ENCODE data around the gene RFX3. TPM values are rescaled to one million over a fixed set of nuclear protein-coding genes. Genes with fewer than 3 reads are reported as not detected.

RFX3 gene
- total RNA-seq, 1 donor from 2014 or later, result 12.1 TPM

DNA sequence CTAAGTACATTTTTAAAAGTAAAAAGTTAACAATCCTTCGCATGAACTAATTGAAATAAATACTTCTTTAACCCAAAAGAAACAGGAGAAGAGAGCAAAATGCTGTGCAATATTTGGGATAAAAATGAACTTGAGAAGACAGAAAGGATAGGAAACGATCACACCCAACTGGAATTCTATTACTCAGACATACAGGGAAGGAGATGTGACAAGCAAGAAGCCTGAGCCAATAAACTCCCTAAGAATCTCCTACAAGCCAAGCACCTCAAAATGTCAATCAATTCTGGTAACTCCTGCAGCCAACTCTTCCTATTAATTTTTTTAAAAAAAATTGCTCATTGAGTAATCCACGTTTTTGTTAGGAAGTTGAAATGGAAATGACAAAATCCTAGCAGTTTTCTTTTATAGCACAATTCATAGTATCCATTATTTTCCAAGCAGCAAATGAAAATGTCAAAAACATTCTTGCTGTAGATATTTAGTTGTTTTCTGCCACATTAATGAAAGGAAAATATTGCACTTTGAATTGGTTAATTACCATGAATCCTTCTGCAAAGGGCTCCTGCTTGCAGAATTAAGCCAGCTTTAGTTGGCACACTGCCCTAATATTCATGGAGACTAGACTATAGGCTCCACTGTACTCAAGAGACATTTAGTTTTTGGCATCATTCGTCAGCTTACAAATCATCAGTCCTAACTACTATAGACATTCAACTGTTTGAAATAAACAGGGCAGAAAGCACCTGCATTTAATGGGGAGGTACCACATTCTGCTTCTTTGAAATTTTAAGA, 89.0 kb downstream of the RFX3 start:
- peaks cover 3% of the 10 kb centered on the region for H4K20me1 ChIP-seq (ENCODE audit: insufficient read depth, low read length)
- DNase-seq (ENCODE audit: low read depth) (peak; percentile 30), FAIRE-seq (peak; percentile 71)
- no peak overlapping the region for H3K4me3 Mint-ChIP-seq (ENCODE audit: unreplicated experiment)
- no peak overlapping the region for H3K9ac ChIP-seq (ENCODE audit: low read length)
- no peaks in the 10 kb centered on the region for H3K36me3 ChIP-seq (ENCODE audit: insufficient read depth, low read length)
- no peaks in the 10 kb centered on the region for H3K9me3 Mint-ChIP-seq (ENCODE audit: unreplicated experiment)
- no peaks in the 10 kb centered on the region for H3K27me3 Mint-ChIP-seq (ENCODE audit: low read depth, unreplicated experiment)
- H2AFZ ChIP-seq (ENCODE audit: low read depth, low read length), result no peak overlapping the region
- H3K36me3 Mint-ChIP-seq (ENCODE audit: low read depth, unreplicated experiment), result no peaks in the 10 kb centered on the region
- no peaks in the 10 kb centered on the region for H3K79me2 ChIP-seq (ENCODE audit: insufficient read depth, low read length)
- H3K4me1 ChIP-seq (ENCODE audit: insufficient read depth, low read length), result no peaks in the 10 kb centered on the region
- H3K4me1 Mint-ChIP-seq (ENCODE audit: low read depth, unreplicated experiment), result peaks cover 16% of the 10 kb centered on the region
- no peak overlapping the region for H3K4me3 ChIP-seq (ENCODE audit: insufficient read depth, low read depth, low read length)
- H3K4me2 ChIP-seq (ENCODE audit: low read length), result no peak overlapping the region
- peak overlapping the region; percentile 87 for H3K27ac Mint-ChIP-seq (ENCODE audit: unreplicated experiment)
- H3K9me3 ChIP-seq (ENCODE audit: insufficient read depth, low read depth, low read length), result no peaks in the 10 kb centered on the region
- TF ChIP-seq, protein P1, sequence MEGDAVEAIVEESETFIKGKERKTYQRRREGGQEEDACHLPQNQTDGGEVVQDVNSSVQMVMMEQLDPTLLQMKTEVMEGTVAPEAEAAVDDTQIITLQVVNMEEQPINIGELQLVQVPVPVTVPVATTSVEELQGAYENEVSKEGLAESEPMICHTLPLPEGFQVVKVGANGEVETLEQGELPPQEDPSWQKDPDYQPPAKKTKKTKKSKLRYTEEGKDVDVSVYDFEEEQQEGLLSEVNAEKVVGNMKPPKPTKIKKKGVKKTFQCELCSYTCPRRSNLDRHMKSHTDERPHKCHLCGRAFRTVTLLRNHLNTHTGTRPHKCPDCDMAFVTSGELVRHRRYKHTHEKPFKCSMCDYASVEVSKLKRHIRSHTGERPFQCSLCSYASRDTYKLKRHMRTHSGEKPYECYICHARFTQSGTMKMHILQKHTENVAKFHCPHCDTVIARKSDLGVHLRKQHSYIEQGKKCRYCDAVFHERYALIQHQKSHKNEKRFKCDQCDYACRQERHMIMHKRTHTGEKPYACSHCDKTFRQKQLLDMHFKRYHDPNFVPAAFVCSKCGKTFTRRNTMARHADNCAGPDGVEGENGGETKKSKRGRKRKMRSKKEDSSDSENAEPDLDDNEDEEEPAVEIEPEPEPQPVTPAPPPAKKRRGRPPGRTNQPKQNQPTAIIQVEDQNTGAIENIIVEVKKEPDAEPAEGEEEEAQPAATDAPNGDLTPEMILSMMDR (IDR thresholded peaks at IDR 0.05; ENCODE audit: insufficient read depth, low read depth, low read length), result no peak
- no peak for TF ChIP-seq EZH2 (IDR thresholded peaks at IDR 0.05; ENCODE audit: insufficient read depth, low read length)
- no peaks in the 10 kb centered on the region for H3K27me3 ChIP-seq (ENCODE audit: insufficient read depth, low read length)
- H3K27ac ChIP-seq (ENCODE audit: low read depth, low read length), result no peak overlapping the region

DNA sequence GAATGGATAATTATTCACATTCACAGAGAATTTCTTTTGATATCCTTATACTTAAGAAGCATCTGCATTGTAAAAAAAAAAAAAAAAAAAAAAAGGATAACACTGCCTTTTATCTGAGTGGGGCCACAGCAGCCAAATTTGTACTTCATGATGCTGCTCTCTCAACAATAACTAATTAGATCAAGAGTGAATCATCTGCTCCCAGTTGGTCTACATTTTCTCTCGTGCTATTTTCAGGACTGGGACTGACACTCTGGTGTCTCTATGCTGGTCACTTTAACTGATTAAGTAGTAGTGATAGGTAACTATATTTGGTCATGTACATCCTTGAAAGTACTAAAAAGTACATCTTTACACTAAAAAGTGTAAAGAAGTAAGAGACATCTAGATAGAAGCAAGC, 90.1 kb downstream of the RFX3 start:
- Mint-ChIP-seq H3K36me3 (ENCODE audit: low read depth, unreplicated experiment) (no peaks in the 10 kb centered on the region), H3K4me1 (ENCODE audit: low read depth, unreplicated experiment) (peaks cover 16% of the 10 kb centered on the region), H3K27ac (ENCODE audit: unreplicated experiment) (peak overlapping the region; percentile 87), H3K4me3 (ENCODE audit: unreplicated experiment) (no peak overlapping the region), H3K9me3 (ENCODE audit: unreplicated experiment) (no peaks in the 10 kb centered on the region), H3K27me3 (ENCODE audit: low read depth, unreplicated experiment) (no peaks in the 10 kb centered on the region)
- no peak overlapping the region for H3K4me3 ChIP-seq (ENCODE audit: insufficient read depth, low read depth, low read length)
- no peaks in the 10 kb centered on the region for H3K9me3 ChIP-seq (ENCODE audit: insufficient read depth, low read depth, low read length)
- no peaks in the 10 kb centered on the region for H3K79me2 ChIP-seq (ENCODE audit: insufficient read depth, low read length)
- no peaks in the 10 kb centered on the region for H3K36me3 ChIP-seq (ENCODE audit: insufficient read depth, low read length)
- H3K4me1 ChIP-seq (ENCODE audit: insufficient read depth, low read length), result no peaks in the 10 kb centered on the region
- H3K4me2 ChIP-seq (ENCODE audit: low read length), result no peak overlapping the region
- DNase-seq (ENCODE audit: low read depth), result no peak
- H2AFZ ChIP-seq (ENCODE audit: low read depth, low read length), result no peak overlapping the region
- H3K27ac ChIP-seq (ENCODE audit: low read depth, low read length), result no peak overlapping the region
- peaks cover 2% of the 10 kb centered on the region for H4K20me1 ChIP-seq (ENCODE audit: insufficient read depth, low read length)
- H3K9ac ChIP-seq (ENCODE audit: low read length), result no peak overlapping the region
- no peak for FAIRE-seq
- H3K27me3 ChIP-seq (ENCODE audit: insufficient read depth, low read length), result no peaks in the 10 kb centered on the region
- no peak for TF ChIP-seq EZH2 (IDR thresholded peaks at IDR 0.05; ENCODE audit: insufficient read depth, low read length)
- TF ChIP-seq, protein P1 (IDR thresholded peaks at IDR 0.05; ENCODE audit: insufficient read depth, low read depth, low read length), result no peak

DNA sequence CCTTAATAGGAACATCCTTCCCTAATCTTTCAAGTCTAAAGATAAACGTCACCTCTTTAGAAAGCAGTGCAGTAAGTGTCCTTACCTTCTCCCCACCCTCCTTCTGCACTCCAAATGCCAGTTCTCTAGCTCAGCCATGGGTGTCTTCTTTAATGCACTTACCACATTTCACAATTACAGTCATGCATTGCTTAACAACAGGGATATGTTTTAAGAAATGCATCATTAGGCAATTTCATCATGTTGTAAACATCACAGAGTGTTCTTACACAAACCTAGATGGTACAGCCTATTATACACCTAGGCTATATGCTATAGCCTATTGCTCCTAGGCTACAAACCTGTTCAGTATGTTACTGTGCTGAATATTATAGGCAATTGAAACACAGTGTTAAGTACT, 91.2 kb downstream of the RFX3 start:
- Histone ChIP-seq H3K36me3 (ENCODE audit: insufficient read depth, low read length) (no peaks in the 10 kb centered on the region), H2AFZ (ENCODE audit: low read depth, low read length) (no peak overlapping the region), H3K79me2 (ENCODE audit: insufficient read depth, low read length) (no peaks in the 10 kb centered on the region), H3K9ac (ENCODE audit: low read length) (no peak overlapping the region), H3K27ac (ENCODE audit: low read depth, low read length) (no peak overlapping the region), H3K9me3 (ENCODE audit: insufficient read depth, low read depth, low read length) (no peaks in the 10 kb centered on the region), H3K4me1 (ENCODE audit: insufficient read depth, low read length) (no peaks in the 10 kb centered on the region), H3K27me3 (ENCODE audit: insufficient read depth, low read length) (no peaks in the 10 kb centered on the region), H3K4me2 (ENCODE audit: low read length) (no peak overlapping the region), H4K20me1 (ENCODE audit: insufficient read depth, low read length) (no peaks in the 10 kb centered on the region), H3K4me3 (ENCODE audit: insufficient read depth, low read depth, low read length) (no peak overlapping the region)
- no peaks in the 10 kb centered on the region for H3K9me3 Mint-ChIP-seq (ENCODE audit: unreplicated experiment)
- H3K4me3 Mint-ChIP-seq (ENCODE audit: unreplicated experiment), result no peak overlapping the region
- FAIRE-seq (peak; percentile 13), DNase-seq (ENCODE audit: low read depth) (no peak)
- no peaks in the 10 kb centered on the region for H3K36me3 Mint-ChIP-seq (ENCODE audit: low read depth, unreplicated experiment)
- TF ChIP-seq, protein P1 (IDR thresholded peaks at IDR 0.05; ENCODE audit: insufficient read depth, low read depth, low read length), result no peak
- no peak for TF ChIP-seq EZH2 (IDR thresholded peaks at IDR 0.05; ENCODE audit: insufficient read depth, low read length)
- H3K27me3 Mint-ChIP-seq (ENCODE audit: low read depth, unreplicated experiment), result no peaks in the 10 kb centered on the region
- peaks cover 16% of the 10 kb centered on the region for H3K4me1 Mint-ChIP-seq (ENCODE audit: low read depth, unreplicated experiment)
- no peak overlapping the region for H3K27ac Mint-ChIP-seq (ENCODE audit: unreplicated experiment)

All from astrocyte (in vitro differentiated cells and primary cell).